Measurements from ENCODE around the gene ZMIZ2. TPM values are rescaled to one million over a fixed set of nuclear protein-coding genes. Genes with fewer than 3 reads are reported as not detected.

The ZMIZ2 gene
- total RNA-seq, 1 donor from 2014 or later = 9.6 TPM

- no peak for DNase-seq
Observed at GRCh38 chr7:44757739-44758138, 9.1 kb downstream of the ZMIZ2 start.

- no peak for DNase-seq
Observed at GRCh38 chr7:44759246-44759645, 10.6 kb downstream of the ZMIZ2 start.

GRCh38 chr7:44760034-44760580, 11.5 kb downstream of the ZMIZ2 start:
- no peak for DNase-seq

GRCh38 chr7:44761207-44762161, 12.8 kb downstream of the ZMIZ2 start:
- DNase-seq = peak; percentile 64

GRCh38 chr7:44762300-44762699, 13.7 kb downstream of the ZMIZ2 start:
- DNase-seq = no peak

- no peak for DNase-seq
Observed at GRCh38 chr7:44762726-44763522, 14.3 kb downstream of the ZMIZ2 start.

GRCh38 chr7:44764081-44764480, 15.4 kb downstream of the ZMIZ2 start:
- DNase-seq = no peak

GRCh38 chr7:44764665-44765578, 16.3 kb downstream of the ZMIZ2 start:
- DNase-seq = no peak

- DNase-seq = no peak
Observed at GRCh38 chr7:44765579-44766415, 17.1 kb downstream of the ZMIZ2 start.

GRCh38 chr7:44766416-44766801, 17.8 kb downstream of the ZMIZ2 start:
- DNase-seq = no peak

GRCh38 chr7:44767134-44767911, 18.7 kb downstream of the ZMIZ2 start:
- DNase-seq = no peak

GRCh38 chr7:44767912-44768627, 19.4 kb downstream of the ZMIZ2 start:
- DNase-seq = peak; percentile 98

- DNase-seq = no peak
Observed at GRCh38 chr7:44768628-44769371, 20.2 kb downstream of the ZMIZ2 start.

GRCh38 chr7:44769376-44769775, 20.7 kb downstream of the ZMIZ2 start:
- DNase-seq = peak; percentile 59

GRCh38 chr7:44769776-44770294, 21.2 kb downstream of the ZMIZ2 start:
- DNase-seq = peak; percentile 56

GRCh38 chr7:44771358-44771757, 22.7 kb downstream of the ZMIZ2 start:
- no peak for DNase-seq

- DNase-seq = no peak
Observed at GRCh38 chr7:44772440-44772839, 23.8 kb downstream of the ZMIZ2 start.

- no peak for DNase-seq
Observed at GRCh38 chr7:44772867-44773266, 24.2 kb downstream of the ZMIZ2 start.

Data from tongue (tissue), 2 donors.